T-helper 1 cell treated with Interleukin-12 subunit alpha and Interleukin-12 subunit beta and Interleukin-4 antibody, amounts not matched to agents 30 μg/mL and 1 μg/mL, for 36 hours (primary cell): Measurements from ENCODE around the gene LY6G6D.
A peak's percentile ranks its signal among the peaks of the same experiment; 100 is the strongest.
"Not testable (repeated sequence)": the region's sequence is repeated elsewhere in the genome, so short reads cannot be mapped to it uniquely, and the experiment has no call there.

Source experiments
- H3K27ac Mint-ChIP-seq: one replicate; pipeline ENCODE4 v1.8.0; 2021; ENCODE audit warnings: mild to moderate bottlenecking, mixed read lengths
- H3K27me3 Mint-ChIP-seq: one replicate; pipeline ENCODE4 v1.8.0; 2021; ENCODE audit warnings: low read depth, mixed read lengths
- H3K36me3 Mint-ChIP-seq: one replicate; pipeline ENCODE4 v1.8.0; 2021; ENCODE audit warnings: low read depth, mixed read lengths
- H3K4me1 Mint-ChIP-seq: one replicate; pipeline ENCODE4 v1.8.0; 2021; ENCODE audit warnings: low read depth, mixed read lengths
- H3K4me3 Mint-ChIP-seq: one replicate; pipeline ENCODE4 v1.8.0; 2021; ENCODE audit warnings: mild to moderate bottlenecking, moderate library complexity, mixed read lengths
- H3K9me3 Mint-ChIP-seq: one replicate; pipeline ENCODE4 v1.8.0; 2021; ENCODE audit warnings: mixed read lengths

The LY6G6D gene

DNA sequence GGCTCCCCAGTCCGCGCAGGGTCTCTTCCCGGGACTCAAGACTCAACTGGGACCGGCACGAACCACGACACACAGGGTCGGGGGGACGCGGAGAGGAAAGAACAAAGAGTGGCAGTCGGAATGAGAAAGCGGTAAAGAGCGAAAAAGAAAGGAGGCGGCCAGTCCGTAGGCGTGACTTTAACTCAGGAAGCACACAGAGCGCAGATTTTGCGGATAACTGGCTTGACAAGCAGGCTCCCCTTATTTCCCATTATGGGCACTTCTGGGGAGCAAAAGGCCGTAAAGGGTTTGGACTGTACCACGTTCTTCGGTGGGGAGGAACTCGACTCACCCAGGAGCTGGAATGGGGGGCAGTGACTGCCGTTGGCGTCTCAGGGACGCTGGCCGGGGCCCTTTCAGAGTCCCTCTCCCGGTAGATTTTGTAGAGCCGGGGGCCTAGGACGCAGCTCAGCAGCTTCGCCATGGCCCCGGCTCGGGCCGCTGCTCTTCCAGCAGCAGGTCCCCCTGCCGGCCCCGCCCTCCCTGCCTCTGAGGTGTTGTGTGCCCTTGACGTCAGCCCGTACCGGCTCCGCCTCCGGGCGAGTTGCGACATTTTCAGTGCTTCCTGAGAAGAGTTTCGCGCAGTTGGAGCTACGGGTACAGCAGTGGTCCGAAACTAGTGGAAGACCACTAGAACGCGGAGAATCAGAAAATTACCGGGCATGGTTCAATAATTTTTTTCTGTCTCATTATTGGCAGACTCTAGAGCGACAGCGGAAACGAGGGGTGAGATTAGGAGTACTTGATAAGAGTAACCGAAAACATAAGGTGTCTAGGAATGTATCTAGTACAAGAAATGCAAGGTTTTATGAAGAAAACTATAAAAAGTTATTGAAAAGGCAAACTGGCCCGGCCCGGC lies 12.1 kb upstream of the LY6G6D start, which contains the start of gene ABHD16A:
Gene ABHD16A, minus strand, starts transcription at position 506 of the 898 bp plus-strand sequence. Its CDS starts 43 bp downstream, at position 463.
- Mint-ChIP-seq H3K4me3 (peak within 1 kb of the TSS; percentile 93), H3K4me1 (peaks cover 15% of the 10 kb centered on the region), H3K36me3 (peaks cover under 1% of the 10 kb centered on the region), H3K9me3 (no peaks in the 10 kb centered on the region), H3K27me3 (no peaks in the 10 kb centered on the region), H3K27ac (peak within 1 kb of the TSS; percentile 95)

DNA sequence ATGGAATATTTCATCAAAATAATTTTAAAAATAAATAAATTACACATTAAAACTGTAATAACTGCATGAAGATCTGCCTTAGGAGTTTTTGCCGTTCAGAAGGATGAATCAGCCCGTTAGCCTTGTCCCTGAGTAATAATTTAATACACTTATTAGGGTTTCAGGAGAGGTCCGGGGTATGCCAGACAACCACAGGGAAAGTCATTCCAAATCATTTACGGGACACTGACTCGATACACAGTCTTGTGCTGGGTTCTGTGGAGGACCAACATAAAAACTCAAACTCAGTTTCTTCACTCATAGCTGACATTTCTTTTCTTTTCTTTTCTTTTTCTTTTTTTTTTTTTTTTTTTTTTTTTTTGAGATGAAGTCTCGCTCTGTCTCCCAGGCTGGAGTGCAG lies 9.2 kb upstream of the LY6G6D start:
- H3K9me3 Mint-ChIP-seq = no peaks in the 10 kb centered on the region
- no peak overlapping the region for H3K27ac Mint-ChIP-seq
- no peak overlapping the region for H3K4me3 Mint-ChIP-seq
- H3K4me1 Mint-ChIP-seq = peaks cover 17% of the 10 kb centered on the region
- H3K27me3 Mint-ChIP-seq = no peaks in the 10 kb centered on the region
- H3K36me3 Mint-ChIP-seq = no peaks in the 10 kb centered on the region

DNA sequence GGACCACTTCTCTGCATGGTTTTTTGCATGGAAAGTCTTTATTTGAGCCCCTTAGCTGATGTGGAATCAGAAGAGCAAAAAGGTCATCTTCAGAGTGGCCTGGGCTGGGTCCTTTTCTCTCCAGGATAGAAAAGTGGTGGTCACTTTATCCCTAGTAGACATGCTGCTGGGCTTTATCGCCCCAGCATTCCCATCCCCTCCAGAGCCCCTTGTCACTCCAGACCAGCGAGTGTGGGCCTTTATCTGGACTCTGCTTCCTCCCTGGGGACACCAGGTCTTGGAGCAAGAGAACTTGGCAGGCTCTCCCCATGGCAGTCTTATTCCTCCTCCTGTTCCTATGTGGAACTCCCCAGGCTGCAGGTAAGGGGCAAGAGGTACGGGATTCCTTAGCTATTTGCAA lies 8.5 kb upstream of the LY6G6D start, which contains the start of gene LY6G6F:
Gene LY6G6F, plus strand, starts transcription at position 268 of the 400 bp plus-strand sequence. Its CDS starts 41 bp downstream, at position 309.
- Mint-ChIP-seq H3K36me3 (no peaks in the 10 kb centered on the region), H3K27ac (no peak within 1 kb of the TSS), H3K9me3 (no peaks in the 10 kb centered on the region), H3K27me3 (no peaks in the 10 kb centered on the region), H3K4me3 (no peak within 1 kb of the TSS), H3K4me1 (peaks cover 15% of the 10 kb centered on the region)

DNA sequence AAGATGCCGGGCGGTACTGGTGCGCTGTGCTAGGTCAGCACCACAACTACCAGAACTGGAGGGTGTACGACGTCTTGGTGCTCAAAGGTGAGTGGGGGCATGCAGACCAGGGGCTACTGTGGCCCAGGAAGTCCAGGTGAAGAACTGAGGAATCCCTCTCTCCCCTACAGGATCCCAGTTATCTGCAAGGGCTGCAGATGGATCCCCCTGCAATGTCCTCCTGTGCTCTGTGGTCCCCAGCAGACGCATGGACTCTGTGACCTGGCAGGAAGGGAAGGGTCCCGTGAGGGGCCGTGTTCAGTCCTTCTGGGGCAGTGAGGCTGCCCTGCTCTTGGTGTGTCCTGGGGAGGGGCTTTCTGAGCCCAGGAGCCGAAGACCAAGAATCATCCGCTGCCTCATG lies 7.4 kb upstream of the LY6G6D start:
- H3K4me3 Mint-ChIP-seq = no peak overlapping the region
- no peaks in the 10 kb centered on the region for H3K36me3 Mint-ChIP-seq
- H3K9me3 Mint-ChIP-seq = no peaks in the 10 kb centered on the region
- H3K27ac Mint-ChIP-seq = no peak overlapping the region
- H3K27me3 Mint-ChIP-seq = peaks cover 3% of the 10 kb centered on the region
- H3K4me1 Mint-ChIP-seq = peaks cover 10% of the 10 kb centered on the region

DNA sequence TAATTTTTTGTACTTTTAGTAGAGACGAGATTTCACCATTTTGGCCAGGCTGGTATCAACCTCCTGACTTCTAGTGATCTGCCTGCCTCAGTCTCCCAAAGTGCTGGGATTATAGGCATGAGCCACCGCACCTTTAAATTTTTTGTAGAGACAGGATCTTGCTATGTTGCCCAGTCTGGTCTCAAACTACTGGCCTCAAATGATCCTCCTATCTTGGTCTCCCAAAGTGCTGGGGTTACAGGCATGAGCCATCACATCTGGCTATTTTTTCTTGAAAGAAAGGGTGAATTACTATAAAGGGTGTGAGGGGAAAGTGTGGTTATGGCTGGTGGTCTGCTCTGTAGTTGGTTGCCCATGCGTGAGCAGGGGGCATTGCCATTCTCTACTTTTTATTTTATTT lies 6.9 kb upstream of the LY6G6D start:
- no peak overlapping the region for H3K4me3 Mint-ChIP-seq
- no peaks in the 10 kb centered on the region for H3K36me3 Mint-ChIP-seq
- H3K27me3 Mint-ChIP-seq = peaks cover 7% of the 10 kb centered on the region
- no peak overlapping the region for H3K27ac Mint-ChIP-seq
- H3K4me1 Mint-ChIP-seq = peaks cover 10% of the 10 kb centered on the region
- H3K9me3 Mint-ChIP-seq = no peaks in the 10 kb centered on the region

DNA sequence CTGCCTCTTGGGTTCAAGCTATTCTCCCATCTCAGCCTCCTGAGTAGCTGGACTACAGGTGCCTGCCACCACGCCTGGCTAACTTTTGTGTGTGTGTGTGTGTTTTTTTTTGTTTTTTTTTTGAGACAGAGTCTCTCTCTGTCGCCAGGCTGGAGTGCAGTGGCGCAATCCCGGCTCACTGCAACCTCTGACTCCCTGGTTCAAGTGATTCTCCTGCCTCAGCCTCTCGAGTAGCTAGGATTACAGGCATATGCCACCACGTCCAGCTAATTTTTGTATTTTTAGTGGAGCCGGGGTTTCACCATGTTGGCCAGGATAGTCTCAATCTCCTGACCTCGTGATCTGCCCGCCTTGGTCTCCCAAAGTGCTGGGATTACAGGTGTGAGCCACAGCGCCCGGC lies 6.0 kb upstream of the LY6G6D start:
- H3K9me3 Mint-ChIP-seq, H3K4me1 Mint-ChIP-seq, H3K4me3 Mint-ChIP-seq, H3K36me3 Mint-ChIP-seq, H3K27ac Mint-ChIP-seq: not testable (repeated sequence)
- H3K27me3 Mint-ChIP-seq = peaks cover 11% of the 10 kb centered on the region

DNA sequence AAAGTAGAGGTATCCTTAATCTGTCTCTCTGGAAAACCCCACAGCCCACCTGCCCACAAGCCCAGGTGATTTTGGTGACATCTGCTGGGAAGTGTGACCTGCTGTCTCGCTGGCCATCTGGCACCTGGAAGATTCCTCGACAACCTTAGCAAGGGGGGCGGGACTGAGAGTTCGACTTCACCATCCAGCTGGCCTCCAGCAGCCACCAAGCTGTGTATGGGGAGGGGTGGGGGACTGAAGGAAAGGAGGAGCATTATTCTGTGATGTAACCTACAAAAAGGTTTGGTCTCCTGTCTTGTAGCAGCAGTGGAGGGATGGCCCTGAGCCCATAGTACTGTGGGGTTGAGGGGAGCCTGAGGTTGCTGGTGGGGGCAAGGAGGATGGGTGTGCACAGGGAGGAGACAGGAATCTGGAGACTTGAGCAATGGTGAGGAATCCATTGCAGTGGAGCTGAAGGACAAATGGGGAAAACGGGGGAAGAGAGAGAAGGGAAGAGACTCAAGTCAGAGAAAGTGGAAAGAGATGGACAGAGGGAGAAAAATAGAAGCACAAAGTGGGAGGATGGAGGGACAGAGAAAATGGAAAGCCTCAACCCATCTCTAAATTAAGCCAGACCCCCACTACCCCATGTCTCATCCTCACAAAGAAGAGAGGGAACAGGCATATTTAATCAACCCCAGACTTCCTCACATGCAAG lies 4.5 kb upstream of the LY6G6D start:
- Mint-ChIP-seq H3K9me3 (no peaks in the 10 kb centered on the region), H3K27ac (no peak overlapping the region), H3K27me3 (peaks cover 14% of the 10 kb centered on the region)

DNA sequence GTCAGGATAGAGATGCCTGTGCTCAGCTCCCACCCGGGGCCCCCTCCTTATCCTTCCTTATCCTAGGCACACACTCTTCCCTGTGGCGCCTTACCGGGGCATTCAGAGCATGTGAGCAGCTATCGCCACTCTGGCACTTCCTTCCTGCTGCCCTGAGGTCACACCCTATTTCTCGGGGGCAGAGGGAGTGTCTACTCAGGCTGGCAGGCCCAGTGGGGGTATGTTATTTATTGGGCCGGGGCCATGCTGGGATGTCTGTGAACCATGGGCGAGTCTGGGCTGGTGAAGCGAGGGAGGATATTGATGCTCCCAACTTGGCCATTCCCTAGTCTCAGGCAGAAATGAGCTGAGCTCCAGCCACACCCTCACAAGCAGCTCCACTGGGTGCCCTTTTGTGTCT lies 3.9 kb upstream of the LY6G6D start:
- Mint-ChIP-seq H3K27me3 (peaks cover 14% of the 10 kb centered on the region), H3K9me3 (no peaks in the 10 kb centered on the region), H3K36me3 (no peaks in the 10 kb centered on the region), H3K27ac (no peak overlapping the region), H3K4me1 (peaks cover 7% of the 10 kb centered on the region), H3K4me3 (no peak overlapping the region)

More for the DNA sequence above, 4.5 kb upstream of the LY6G6D start:
- H3K36me3 Mint-ChIP-seq = no peaks in the 10 kb centered on the region
- H3K4me1 Mint-ChIP-seq = peaks cover 7% of the 10 kb centered on the region
- no peak overlapping the region for H3K4me3 Mint-ChIP-seq

DNA sequence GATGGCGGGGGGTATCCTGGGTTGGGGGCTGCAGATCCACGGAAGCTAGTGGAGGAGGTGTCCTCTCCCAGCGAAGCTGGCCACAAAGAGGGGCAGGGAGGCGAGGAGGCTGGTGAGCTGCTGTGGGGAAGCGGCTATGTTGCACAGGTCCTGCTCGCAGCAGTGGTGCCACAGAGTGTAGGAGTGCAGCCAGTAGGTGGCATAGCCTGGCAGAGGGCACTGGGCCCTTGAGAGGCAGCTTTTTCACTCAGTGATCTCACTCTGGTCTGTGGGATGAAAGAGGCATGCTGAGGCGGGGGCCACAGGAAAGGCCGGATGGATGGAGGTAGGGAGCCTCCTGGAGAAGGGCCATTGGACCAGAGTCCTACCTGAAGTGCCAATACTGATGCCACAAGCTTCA lies 2.9 kb upstream of the LY6G6D start:
- Mint-ChIP-seq H3K4me1 (peaks cover 7% of the 10 kb centered on the region), H3K36me3 (no peaks in the 10 kb centered on the region), H3K27me3 (peaks cover 14% of the 10 kb centered on the region), H3K27ac (no peak overlapping the region), H3K4me3 (no peak overlapping the region), H3K9me3 (no peaks in the 10 kb centered on the region)

DNA sequence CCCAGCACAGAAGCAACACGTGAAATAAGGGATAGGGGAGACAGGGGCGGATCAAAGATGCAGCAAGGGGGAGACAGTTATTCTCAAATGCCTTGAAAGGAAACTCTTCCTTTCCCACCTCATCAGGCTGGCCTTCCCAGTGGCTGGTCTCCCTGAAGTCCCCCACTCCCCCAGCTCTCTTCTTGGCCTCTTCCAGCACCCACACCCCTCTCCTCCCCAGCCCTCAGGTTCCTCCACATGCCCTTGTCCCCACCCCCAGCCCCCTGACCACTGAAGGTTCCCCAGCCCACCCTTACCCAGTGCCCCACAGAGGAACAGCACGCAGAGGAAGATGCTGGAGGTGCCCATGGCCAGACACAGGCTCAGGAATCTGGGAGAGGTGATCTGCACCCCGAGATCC lies 1.7 kb upstream of the LY6G6D start:
- Mint-ChIP-seq H3K4me1 (peaks cover 7% of the 10 kb centered on the region), H3K27me3 (peaks cover 14% of the 10 kb centered on the region), H3K36me3 (no peaks in the 10 kb centered on the region), H3K4me3 (no peak overlapping the region), H3K9me3 (no peaks in the 10 kb centered on the region), H3K27ac (peak overlapping the region; percentile 17)

DNA sequence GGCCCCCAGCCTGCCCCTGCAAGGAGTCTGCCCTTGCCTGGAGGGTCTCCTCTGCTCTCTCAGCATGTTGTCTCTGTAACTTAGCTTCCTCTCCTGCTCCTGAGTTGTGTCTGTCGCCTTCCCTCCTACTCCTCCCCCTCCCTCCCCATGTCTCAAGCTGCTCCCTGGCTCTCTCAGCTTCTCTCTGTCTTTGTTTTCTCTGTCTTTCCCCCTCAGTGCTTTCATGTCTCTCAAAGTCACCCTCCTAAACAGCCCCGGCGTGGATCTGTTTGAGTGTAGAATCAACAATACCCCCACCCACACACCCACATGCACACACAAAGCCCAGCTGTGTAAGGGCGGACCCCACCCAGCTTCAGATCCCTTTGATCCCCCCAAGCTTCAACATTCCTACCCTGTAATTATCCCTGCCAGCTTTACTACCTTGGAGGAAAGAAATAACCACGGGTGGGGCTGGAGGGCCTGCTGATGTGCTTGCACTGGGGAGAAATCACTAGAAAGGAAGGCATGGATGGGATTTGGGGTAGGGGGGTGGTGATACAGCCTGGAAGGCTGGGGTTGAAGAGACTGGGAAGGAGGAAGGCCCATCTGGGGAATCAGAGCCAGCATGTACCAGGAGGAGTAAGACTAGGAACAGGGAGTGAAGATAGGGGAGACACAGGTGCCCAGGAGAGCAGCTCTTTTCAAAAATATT lies 1.0 kb upstream of the LY6G6D start:
- no peaks in the 10 kb centered on the region for H3K36me3 Mint-ChIP-seq
- peaks cover 7% of the 10 kb centered on the region for H3K4me1 Mint-ChIP-seq
- no peak overlapping the region for H3K4me3 Mint-ChIP-seq
- no peak overlapping the region for H3K27ac Mint-ChIP-seq
- H3K27me3 Mint-ChIP-seq = peaks cover 14% of the 10 kb centered on the region
- no peaks in the 10 kb centered on the region for H3K9me3 Mint-ChIP-seq

DNA sequence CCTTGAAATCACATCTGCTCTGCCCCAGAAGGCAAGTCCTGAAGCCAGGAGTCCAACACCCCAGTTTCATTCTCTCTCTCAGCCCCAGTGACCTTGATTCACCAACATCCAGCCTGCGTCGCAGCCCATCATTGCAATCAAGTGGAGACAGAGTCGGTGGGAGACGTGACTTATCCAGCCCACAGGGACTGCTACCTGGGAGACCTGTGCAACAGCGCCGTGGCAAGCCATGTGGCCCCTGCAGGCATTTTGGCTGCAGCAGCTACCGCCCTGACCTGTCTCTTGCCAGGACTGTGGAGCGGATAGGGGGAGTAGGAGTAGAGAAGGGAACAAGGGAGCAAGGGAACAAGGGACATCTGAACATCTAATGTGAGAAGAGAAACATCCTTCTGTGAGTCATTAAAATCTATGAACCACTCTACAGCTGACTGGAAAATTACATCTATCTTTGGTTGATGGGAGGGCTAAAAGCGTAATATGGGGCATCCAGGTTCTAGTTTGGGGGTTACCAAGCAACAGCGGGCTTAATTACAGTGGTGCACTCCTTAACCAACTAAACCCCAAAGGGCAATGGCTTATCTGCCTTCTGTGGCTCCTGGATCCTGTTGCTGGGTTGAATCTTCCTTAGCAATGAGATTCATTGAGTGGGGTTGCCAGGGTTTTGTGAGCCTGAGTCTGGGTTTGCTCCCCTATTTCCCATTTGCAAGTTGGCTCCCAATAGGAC lies 2.5 kb downstream of the LY6G6D start:
- peaks cover 11% of the 10 kb centered on the region for H3K27me3 Mint-ChIP-seq
- H3K9me3 Mint-ChIP-seq = no peaks in the 10 kb centered on the region
- H3K27ac Mint-ChIP-seq = no peak overlapping the region
- no peaks in the 10 kb centered on the region for H3K4me1 Mint-ChIP-seq
- H3K36me3 Mint-ChIP-seq = no peaks in the 10 kb centered on the region
- H3K4me3 Mint-ChIP-seq = no peak overlapping the region

DNA sequence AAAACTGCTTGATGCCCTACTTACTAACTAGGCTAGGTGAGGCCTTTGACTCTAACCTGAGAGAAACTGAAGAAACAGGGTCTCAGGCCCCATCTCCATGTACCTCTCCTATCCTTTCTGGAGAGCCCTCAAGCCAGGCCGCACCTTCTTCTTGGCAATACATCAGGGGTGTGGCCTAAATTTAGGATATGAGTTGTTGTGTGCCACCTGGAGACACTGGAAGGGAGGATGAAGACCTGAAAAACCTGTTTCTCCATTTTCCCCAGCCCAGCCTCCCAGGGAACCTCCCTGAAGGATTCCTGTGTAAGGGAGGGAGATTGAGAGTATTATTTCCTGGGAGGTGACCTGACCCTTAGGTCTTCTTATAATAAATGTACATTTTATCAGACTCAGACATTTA lies 3.1 kb downstream of the LY6G6D start:
- H3K4me3 Mint-ChIP-seq = no peak overlapping the region
- H3K27ac Mint-ChIP-seq = no peak overlapping the region
- H3K9me3 Mint-ChIP-seq = no peaks in the 10 kb centered on the region
- H3K4me1 Mint-ChIP-seq = no peaks in the 10 kb centered on the region
- H3K36me3 Mint-ChIP-seq = no peaks in the 10 kb centered on the region
- H3K27me3 Mint-ChIP-seq = peaks cover 7% of the 10 kb centered on the region

DNA sequence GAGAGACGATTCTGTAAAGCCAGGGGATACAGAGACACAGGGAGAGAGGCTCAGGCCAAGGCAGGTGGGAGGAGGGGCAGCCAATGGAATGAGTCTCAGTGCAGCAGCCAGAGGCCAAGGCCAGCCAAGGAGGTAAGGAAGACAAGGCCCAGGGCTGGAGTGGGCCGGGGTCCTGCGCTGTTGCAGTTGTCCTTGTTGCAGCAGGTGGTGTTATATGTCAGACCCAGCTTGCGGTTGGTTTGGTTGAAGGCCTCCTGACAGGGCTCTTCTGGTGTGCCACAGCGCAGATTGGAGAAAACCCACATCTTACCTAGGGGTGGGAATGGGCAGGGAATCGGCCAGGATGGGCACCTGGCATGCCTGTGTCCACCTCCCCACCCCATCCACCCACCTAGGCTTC lies 3.9 kb downstream of the LY6G6D start:
- Mint-ChIP-seq H3K4me3 (no peak overlapping the region), H3K27ac (no peak overlapping the region), H3K4me1 (no peaks in the 10 kb centered on the region), H3K9me3 (no peaks in the 10 kb centered on the region), H3K27me3 (peaks cover 5% of the 10 kb centered on the region), H3K36me3 (no peaks in the 10 kb centered on the region)
